22Rv1 (cell line): ENCODE results near the gene C10orf71.

Source experiments
- H3K27ac ChIP-seq: fragments of 450-650 bp; 2 replicates; pipeline ENCODE4 v1.5.1; 2017
- ZFX ChIP-seq: fragments of 450-650 bp; IDR thresholded peaks from 2 replicates; pipeline ENCODE4 v1.6.1; 2017; ENCODE audit warnings: antibody characterized with exemption, borderline replicate concordance
- TF ChIP-seq, protein P1 (sequence below): fragments of 450-650 bp; IDR thresholded peaks from 2 replicates; pipeline ENCODE4 v1.5.1; 2017; ENCODE audit warnings: mild to moderate bottlenecking

The C10orf71 gene

GRCh38 chr10:49287689-49288340 is 11.2 kb upstream of the C10orf71 start:
- TF ChIP-seq, protein P1, sequence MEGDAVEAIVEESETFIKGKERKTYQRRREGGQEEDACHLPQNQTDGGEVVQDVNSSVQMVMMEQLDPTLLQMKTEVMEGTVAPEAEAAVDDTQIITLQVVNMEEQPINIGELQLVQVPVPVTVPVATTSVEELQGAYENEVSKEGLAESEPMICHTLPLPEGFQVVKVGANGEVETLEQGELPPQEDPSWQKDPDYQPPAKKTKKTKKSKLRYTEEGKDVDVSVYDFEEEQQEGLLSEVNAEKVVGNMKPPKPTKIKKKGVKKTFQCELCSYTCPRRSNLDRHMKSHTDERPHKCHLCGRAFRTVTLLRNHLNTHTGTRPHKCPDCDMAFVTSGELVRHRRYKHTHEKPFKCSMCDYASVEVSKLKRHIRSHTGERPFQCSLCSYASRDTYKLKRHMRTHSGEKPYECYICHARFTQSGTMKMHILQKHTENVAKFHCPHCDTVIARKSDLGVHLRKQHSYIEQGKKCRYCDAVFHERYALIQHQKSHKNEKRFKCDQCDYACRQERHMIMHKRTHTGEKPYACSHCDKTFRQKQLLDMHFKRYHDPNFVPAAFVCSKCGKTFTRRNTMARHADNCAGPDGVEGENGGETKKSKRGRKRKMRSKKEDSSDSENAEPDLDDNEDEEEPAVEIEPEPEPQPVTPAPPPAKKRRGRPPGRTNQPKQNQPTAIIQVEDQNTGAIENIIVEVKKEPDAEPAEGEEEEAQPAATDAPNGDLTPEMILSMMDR: no peak
- TF ChIP-seq ZFX: no peak

DNA sequence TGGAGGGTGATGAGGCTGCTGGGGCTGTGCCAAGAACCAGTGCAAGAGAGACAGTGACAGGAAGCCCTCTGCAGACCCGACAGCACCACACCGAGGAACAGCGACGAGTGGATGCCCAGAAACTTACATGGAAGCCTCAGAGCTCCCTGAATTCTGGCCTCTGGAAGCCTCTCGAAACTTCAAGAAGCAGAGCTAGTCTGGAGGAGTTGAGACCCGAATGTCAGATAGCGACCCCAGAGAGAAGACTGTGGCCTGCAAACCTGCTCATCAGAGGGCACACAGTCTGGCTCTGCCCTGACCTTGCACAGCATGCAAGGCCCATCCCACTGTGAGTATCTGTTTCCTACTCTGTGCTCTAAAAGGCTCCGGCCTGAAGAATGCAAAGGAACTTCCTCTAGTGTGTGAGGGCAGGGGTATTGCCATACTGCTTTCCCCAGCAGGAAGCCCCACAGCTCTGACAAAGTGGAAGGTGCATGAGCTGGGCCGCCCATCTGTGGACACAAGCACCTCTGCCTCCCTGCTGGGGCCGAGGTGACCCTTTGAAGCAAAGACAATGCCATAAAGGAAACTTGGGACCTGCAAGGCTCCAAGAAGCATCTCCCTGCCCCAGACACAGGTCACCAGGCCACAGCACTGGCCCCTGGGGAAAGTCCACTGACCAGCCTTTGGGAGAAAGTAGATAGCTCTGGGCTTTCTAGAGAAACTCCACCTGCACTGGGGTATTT is 10.5 kb upstream of the C10orf71 start:
- TF ChIP-seq, protein P1: no peak
- TF ChIP-seq ZFX: no peak
- no peak overlapping the region for H3K27ac ChIP-seq

More at GRCh38 chr10:49287689-49288340, 11.2 kb upstream of the C10orf71 start:
- no peak overlapping the region for H3K27ac ChIP-seq

DNA sequence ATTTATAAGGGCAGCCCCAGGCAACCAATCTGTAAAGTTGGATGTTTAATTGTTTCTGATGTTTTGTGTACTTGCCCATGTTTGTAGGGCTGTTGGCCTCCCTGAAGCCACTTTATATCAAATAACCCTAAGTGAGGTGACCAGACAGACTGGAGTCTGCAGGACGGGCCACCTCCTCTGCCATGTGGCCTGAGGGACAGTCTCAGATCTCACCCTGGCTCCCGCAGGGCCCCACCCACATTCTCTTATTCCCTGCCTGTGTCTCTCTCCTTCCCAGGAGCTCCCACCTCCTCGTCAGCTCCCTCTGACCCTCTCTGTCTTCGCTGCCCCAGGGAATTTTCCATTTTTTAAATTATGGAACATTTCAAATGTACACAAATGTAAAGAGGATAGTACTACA is 9.5 kb upstream of the C10orf71 start:
- TF ChIP-seq ZFX: no peak
- TF ChIP-seq, protein P1: no peak

GRCh38 chr10:49290131-49290530 is 8.8 kb upstream of the C10orf71 start:
- TF ChIP-seq ZFX: no peak
- TF ChIP-seq, protein P1: no peak
- H3K27ac ChIP-seq: no peak overlapping the region

More for the DNA sequence above, 9.5 kb upstream of the C10orf71 start:
- no peak overlapping the region for H3K27ac ChIP-seq

- H3K27ac ChIP-seq: no peak overlapping the region
- no peak for TF ChIP-seq ZFX
- TF ChIP-seq, protein P1: no peak
These were observed 8.4 kb upstream of the C10orf71 start for GRCh38 chr10:49290607-49291006.

GRCh38 chr10:49292565-49293207 is 6.3 kb upstream of the C10orf71 start:
- TF ChIP-seq ZFX: no peak
- TF ChIP-seq, protein P1: no peak
- no peak overlapping the region for H3K27ac ChIP-seq

DNA sequence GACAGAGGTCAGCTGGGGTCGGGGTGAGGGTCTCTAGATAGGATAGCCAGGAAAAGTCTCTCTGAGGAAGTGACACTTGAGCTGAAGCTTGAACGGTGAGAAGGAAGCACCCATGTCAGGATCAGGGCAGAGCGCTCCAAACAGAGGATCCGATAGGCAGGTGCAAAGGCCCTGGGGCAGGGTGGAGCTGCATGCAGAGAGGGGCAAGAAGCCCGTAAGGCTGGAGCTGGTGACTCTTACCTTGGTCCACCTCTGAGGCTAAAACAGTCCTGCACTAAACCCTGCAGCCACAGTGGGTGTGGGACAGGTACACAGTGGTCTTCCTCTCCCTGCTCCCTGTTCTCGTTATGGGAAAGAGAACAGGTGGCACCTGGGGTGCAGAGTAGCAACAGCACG is 5.8 kb upstream of the C10orf71 start:
- H3K27ac ChIP-seq: no peak overlapping the region
- TF ChIP-seq ZFX: no peak
- TF ChIP-seq, protein P1: no peak
